ENCODE data around the gene CMC4.

- no peak for TF ChIP-seq CTCF (IDR thresholded peaks at IDR 0.05)
- TF ChIP-seq POLR2A (IDR thresholded peaks at IDR 0.05), result no peak
Observed at GRCh38 chrX:155022585-155022984, 48.4 kb downstream of the CMC4 start, which contains the start of gene F8.
